ENCODE measurements around the gene TTC39B. TPM values are rescaled to one million over a fixed set of nuclear protein-coding genes. Genes with fewer than 3 reads are reported as not detected.

The TTC39B gene
- total RNA-seq, 1 donor from 2014 or later = 4.1 TPM

GRCh38 chr9:15276328-15276938 lies 30.6 kb downstream of the TTC39B start:
- Histone ChIP-seq H3K9me3 (ENCODE audit: low read depth) (no peaks in the 10 kb centered on the region), H2AFZ (replicated peaks) (no peak overlapping the region), H3K27ac (no peak overlapping the region), H3K36me3 (no peaks in the 10 kb centered on the region), H3K4me1 (peaks cover 9% of the 10 kb centered on the region), H3K4me3 (no peak overlapping the region), H3K4me2 (no peak overlapping the region), H3K27me3 (no peaks in the 10 kb centered on the region), H3K9ac (no peak overlapping the region), H4K20me1 (ENCODE audit: low read depth) (no peaks in the 10 kb centered on the region), H3F3A (ENCODE audit: low read depth) (no peaks in the 10 kb centered on the region), H3K79me2 (ENCODE audit: low read depth) (no peaks in the 10 kb centered on the region)
- TF ChIP-seq CTCF (IDR thresholded peaks at IDR 0.05) (no peak), EZH2 (IDR thresholded peaks at IDR 0.05) (no peak), EZH2phosphoT487 (IDR thresholded peaks at IDR 0.05) (no peak)
- H3K9me3 Mint-ChIP-seq = peaks cover 3% of the 10 kb centered on the region
- no peak overlapping the region for H3K27ac Mint-ChIP-seq
- H3K36me3 Mint-ChIP-seq = no peaks in the 10 kb centered on the region
- no peak overlapping the region for H3K4me3 Mint-ChIP-seq
- H3K4me1 Mint-ChIP-seq = peaks cover 5% of the 10 kb centered on the region
- H3K27me3 Mint-ChIP-seq (ENCODE audit: insufficient read depth, low read depth) = no peaks in the 10 kb centered on the region
- no peak for DNase-seq (ENCODE audit: low spot score)

GRCh38 chr9:15274425-15274824 lies 32.6 kb downstream of the TTC39B start:
- Histone ChIP-seq H3K27me3 (no peaks in the 10 kb centered on the region), H3K4me2 (peak overlapping the region; percentile 2), H3K36me3 (no peaks in the 10 kb centered on the region), H3K27ac (no peak overlapping the region), H3K9ac (no peak overlapping the region), H3K4me3 (no peak overlapping the region), H3F3A (ENCODE audit: low read depth) (no peaks in the 10 kb centered on the region), H3K9me3 (ENCODE audit: low read depth) (no peaks in the 10 kb centered on the region), H3K4me1 (peaks cover 9% of the 10 kb centered on the region), H2AFZ (replicated peaks) (no peak overlapping the region), H3K79me2 (ENCODE audit: low read depth) (no peaks in the 10 kb centered on the region), H4K20me1 (ENCODE audit: low read depth) (no peaks in the 10 kb centered on the region)
- no peak overlapping the region for H3K27ac Mint-ChIP-seq
- no peak overlapping the region for H3K4me3 Mint-ChIP-seq
- DNase-seq (ENCODE audit: low spot score) = no peak
- no peaks in the 10 kb centered on the region for H3K36me3 Mint-ChIP-seq
- peaks cover 3% of the 10 kb centered on the region for H3K9me3 Mint-ChIP-seq
- H3K4me1 Mint-ChIP-seq = peaks cover 5% of the 10 kb centered on the region
- H3K27me3 Mint-ChIP-seq (ENCODE audit: insufficient read depth, low read depth) = peaks cover 2% of the 10 kb centered on the region
- TF ChIP-seq EZH2 (IDR thresholded peaks at IDR 0.05) (no peak), CTCF (IDR thresholded peaks at IDR 0.05) (no peak), EZH2phosphoT487 (IDR thresholded peaks at IDR 0.05) (no peak)

- no peak for TF ChIP-seq EZH2phosphoT487 (IDR thresholded peaks at IDR 0.05)
- no peak for TF ChIP-seq EZH2 (IDR thresholded peaks at IDR 0.05)
- no peak for TF ChIP-seq CTCF (IDR thresholded peaks at IDR 0.05)
- no peak for DNase-seq (ENCODE audit: low spot score)
- no peak overlapping the region for H3K4me2 ChIP-seq
- no peaks in the 10 kb centered on the region for H3K79me2 ChIP-seq (ENCODE audit: low read depth)
- no peak overlapping the region for H3K4me3 ChIP-seq
- H3K9me3 ChIP-seq (ENCODE audit: low read depth) = no peaks in the 10 kb centered on the region
- H3K9ac ChIP-seq = no peak overlapping the region
- no peaks in the 10 kb centered on the region for H3K27me3 ChIP-seq
- H3K36me3 ChIP-seq = no peaks in the 10 kb centered on the region
- no peak overlapping the region for H3K27ac ChIP-seq
- peaks cover 2% of the 10 kb centered on the region for H3K27me3 Mint-ChIP-seq (ENCODE audit: insufficient read depth, low read depth)
- no peaks in the 10 kb centered on the region for H3F3A ChIP-seq (ENCODE audit: low read depth)
- peaks cover 5% of the 10 kb centered on the region for H3K4me1 Mint-ChIP-seq
- no peak overlapping the region for H2AFZ ChIP-seq (replicated peaks)
- H3K27ac Mint-ChIP-seq = no peak overlapping the region
- peaks cover 3% of the 10 kb centered on the region for H3K9me3 Mint-ChIP-seq
- H3K4me3 Mint-ChIP-seq = no peak overlapping the region
- H4K20me1 ChIP-seq (ENCODE audit: low read depth) = no peaks in the 10 kb centered on the region
- no peaks in the 10 kb centered on the region for H3K36me3 Mint-ChIP-seq
- H3K4me1 ChIP-seq = peaks cover 9% of the 10 kb centered on the region
Observed at GRCh38 chr9:15272377-15272928, 34.6 kb downstream of the TTC39B start.

Measured in neural progenitor cell (in vitro differentiated cells).